ENCODE measurements around the gene DLG5. TPM values are rescaled to one million over a fixed set of nuclear protein-coding genes. Genes with fewer than 3 reads are reported as not detected.

DLG5 gene
- polyA plus RNA-seq, 3 donors from 2014 or later, result 1.6 to 3.7 (median 1.9) TPM

DNA sequence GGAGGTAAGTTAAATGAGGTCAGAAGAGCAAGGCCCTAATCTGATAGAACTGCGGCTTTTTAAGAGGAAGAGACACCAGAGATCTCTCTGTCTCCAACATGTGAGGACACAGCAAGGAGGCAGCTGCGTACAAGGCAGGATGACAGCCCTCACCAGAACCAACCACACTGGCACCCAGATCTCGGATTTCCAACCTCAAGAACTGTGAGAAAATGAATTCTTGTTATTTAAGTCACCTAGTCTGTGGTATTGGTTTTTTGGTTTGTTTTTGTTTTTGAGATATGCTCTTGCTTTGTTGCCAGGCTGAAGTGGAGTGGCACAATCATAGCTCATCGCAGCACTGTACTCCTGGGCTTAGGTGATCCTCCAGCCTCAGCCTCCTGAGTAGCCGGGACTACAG, 127.2 kb downstream of the DLG5 start:
- H3K36me3 Mint-ChIP-seq, result peaks cover 29 to 61% (median 40%) of the 10 kb centered on the region in 3 donors
- peaks cover 2 to 7% (median 6%) of the 10 kb centered on the region in 3 donors for H3K27me3 Mint-ChIP-seq (ENCODE audit: low read depth in 3 of 3)
- DNase-seq, result peak; percentile 55 to 80 (median 65)
- H3K4me3 Mint-ChIP-seq, result peak overlapping the region; percentile 13 to 68 (median 61)
- H3K9me3 Mint-ChIP-seq, result no peaks in the 10 kb centered on the region
- H3K4me1 Mint-ChIP-seq, result peaks cover 37 to 46% of the 10 kb centered on the region in 2 donors
- H3K27ac Mint-ChIP-seq, result peak overlapping the region; percentile 80 to 96 (median 82)

DNA sequence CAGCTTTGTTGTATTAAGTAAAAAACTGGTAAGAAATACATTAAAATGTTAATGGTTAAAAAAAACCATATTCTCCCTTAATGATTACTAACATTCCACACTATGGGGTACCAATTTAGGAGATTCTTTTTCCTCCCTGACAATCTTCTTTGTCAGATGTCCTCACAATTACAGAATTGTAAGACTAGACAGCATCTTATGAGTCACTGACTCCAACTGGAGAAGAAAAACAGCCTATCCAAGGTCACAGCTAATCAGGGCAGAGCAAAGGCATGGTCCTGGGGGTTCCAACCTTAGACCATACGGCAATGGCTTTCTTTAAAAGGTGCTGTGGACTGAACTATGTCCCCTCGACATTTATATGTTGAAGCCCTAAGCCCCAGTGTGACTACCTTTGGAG, 127.6 kb downstream of the DLG5 start:
- Mint-ChIP-seq H3K4me3 (peak overlapping the region in 4 of 5 donors; percentile 54 to 68 (median 64)), H3K27ac (peak overlapping the region; percentile 80 to 96 (median 82)), H3K4me1 (peaks cover 37 to 46% of the 10 kb centered on the region in 2 donors), H3K36me3 (peaks cover 29 to 61% (median 40%) of the 10 kb centered on the region in 3 donors), H3K9me3 (no peaks in the 10 kb centered on the region), H3K27me3 (ENCODE audit: low read depth in 3 of 3) (peaks cover 3 to 7% (median 6%) of the 10 kb centered on the region in 3 donors)
- DNase-seq, result no peak

DNA sequence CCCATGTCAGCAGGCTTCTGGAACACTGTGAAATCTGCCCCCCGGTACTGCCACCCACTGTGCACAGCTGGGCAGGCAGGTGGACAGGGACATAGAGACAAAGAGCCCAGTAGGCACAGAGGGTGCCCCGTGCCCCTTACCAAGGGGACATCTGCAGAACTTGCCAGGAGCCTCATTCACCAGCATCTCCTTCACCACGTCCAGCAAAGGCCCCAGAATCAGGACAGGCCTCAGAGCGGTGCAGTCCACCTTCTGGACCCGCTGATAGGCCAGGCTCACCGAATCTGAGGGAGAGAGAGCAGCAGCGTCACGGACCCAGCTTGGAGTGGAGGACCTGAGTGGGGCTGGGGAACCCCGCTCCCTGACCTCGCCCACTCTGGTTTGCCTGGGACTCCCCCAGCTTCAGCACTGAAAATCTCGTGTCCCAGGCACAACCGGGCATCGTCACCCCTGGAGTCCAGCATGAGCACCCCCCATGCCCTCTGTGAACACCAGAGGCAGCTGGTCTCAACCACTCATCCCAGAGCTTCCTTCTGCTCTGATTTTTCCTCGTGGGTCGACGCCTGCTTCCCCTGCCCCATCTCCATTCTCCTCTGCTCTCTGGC, 130.1 kb downstream of the DLG5 start:
- H3K27ac Mint-ChIP-seq, result peak overlapping the region in 1 of 6 donors; percentile 51
- peaks cover 26 to 35% of the 10 kb centered on the region in 2 donors for H3K4me1 Mint-ChIP-seq
- H3K27me3 Mint-ChIP-seq (ENCODE audit: low read depth in 3 of 3), result peaks cover 6 to 8% (median 7%) of the 10 kb centered on the region in 3 donors
- no peaks in the 10 kb centered on the region for H3K9me3 Mint-ChIP-seq
- no peak overlapping the region for H3K4me3 Mint-ChIP-seq
- peaks cover 30 to 65% (median 31%) of the 10 kb centered on the region in 3 donors for H3K36me3 Mint-ChIP-seq
- DNase-seq, result no peak

DNA sequence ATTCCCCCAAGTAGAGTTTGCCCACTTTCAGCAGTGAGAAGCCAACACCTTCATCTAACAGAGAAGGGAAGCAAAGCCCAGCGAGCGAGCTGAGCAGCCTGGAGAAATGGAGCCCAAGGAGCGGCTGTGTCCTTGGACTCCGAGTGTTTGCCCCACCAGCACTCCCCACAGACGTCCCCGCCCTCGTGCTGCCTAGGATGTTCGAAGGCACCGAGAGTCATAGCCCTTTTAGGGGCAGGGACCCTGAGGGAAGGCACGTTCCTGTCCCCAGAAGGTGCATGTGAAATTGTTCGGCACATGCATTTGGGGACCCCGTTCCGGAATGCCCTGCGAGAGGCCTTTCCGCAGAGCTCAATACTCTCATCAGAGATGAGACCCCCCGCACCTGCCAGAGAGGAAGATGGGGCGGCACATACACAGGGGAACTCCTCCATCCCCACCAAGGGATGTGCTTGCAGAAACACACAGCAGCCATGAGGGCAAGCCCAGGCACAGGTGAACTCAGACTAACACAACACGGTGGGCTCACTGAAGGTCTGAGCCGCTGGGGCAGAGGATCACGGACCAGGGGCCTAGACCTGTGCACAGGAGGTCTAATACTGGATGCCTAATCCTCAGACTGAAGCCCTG, 131.0 kb downstream of the DLG5 start:
- Mint-ChIP-seq H3K27ac (no peak overlapping the region), H3K4me3 (no peak overlapping the region), H3K36me3 (peaks cover 31 to 69% (median 32%) of the 10 kb centered on the region in 3 donors), H3K4me1 (peaks cover 17 to 26% of the 10 kb centered on the region in 2 donors), H3K9me3 (no peaks in the 10 kb centered on the region), H3K27me3 (ENCODE audit: low read depth in 3 of 3) (peaks cover 6 to 8% (median 7%) of the 10 kb centered on the region in 3 donors)
- DNase-seq, result no peak

DNA sequence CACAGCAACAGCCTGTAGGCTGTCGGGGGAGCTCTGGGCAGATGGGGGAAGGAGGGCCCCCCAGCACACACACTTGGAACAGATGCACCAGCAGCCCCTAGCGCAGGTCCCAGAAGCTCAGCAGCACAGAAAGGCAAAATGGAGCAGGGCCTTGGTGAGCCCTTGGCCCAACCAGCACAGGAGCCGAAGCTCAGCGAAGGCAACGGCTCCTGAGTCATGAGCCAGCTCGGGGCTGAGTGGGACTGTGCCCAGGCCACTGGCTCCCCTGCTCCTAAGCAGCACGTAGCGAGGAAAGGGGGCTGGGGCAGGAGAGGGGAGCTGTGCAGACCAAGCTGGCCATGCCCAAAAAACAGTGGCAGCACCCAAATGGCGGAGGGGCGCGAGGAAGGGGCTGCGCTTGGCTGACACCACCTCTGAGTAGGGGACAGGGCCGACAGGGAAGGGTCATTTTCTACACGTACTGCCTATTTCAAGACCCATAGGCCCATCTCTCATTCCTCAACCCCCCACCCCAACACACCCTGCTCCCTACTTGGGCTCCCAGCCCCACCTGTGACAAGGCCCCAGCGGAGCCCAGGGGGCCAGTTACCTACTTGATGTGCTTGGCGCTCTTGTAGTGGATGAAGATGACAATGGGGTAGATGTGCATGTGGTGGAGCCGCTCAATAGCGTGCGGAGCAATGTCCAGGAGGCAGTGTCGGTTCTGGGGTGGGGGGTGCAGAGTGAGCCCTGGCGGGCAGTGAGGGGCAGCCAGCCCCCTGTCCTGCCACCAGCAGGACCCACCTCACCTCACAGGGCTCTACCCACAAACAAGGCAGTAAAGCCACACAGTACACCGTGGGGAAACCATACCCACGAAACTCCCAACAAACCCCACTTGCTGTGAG, 132.1 kb downstream of the DLG5 start:
- peaks cover 30 to 68% (median 32%) of the 10 kb centered on the region in 3 donors for H3K36me3 Mint-ChIP-seq
- H3K27ac Mint-ChIP-seq, result no peak overlapping the region
- no peak for DNase-seq
- H3K9me3 Mint-ChIP-seq, result no peaks in the 10 kb centered on the region
- H3K4me1 Mint-ChIP-seq, result peaks cover 9 to 18% of the 10 kb centered on the region in 2 donors
- H3K4me3 Mint-ChIP-seq, result no peak overlapping the region
- H3K27me3 Mint-ChIP-seq (ENCODE audit: low read depth in 3 of 3), result peaks cover 3 to 8% (median 6%) of the 10 kb centered on the region in 3 donors

DNA sequence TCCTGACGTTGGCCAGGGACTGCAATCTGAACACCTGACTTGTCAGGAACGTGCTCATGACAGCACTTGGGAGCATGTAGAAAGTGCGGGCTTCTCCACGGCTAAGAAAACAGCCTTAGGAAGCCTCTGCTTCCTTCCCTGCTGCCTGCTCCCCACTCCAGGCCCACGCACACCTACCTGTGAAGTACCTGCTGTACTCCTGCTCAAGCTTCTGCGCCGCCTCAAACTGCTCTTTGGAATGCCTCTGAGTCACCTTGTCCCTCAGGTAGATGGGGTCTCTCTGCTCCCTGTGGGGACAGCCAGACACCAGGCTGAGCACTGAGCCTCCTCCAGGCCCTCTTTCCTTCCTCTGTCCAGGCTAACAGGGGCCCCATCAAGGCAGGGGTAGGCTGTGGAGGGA, 132.7 kb downstream of the DLG5 start:
- no peak overlapping the region for H3K27ac Mint-ChIP-seq
- H3K9me3 Mint-ChIP-seq, result no peaks in the 10 kb centered on the region
- peaks cover 25 to 65% (median 27%) of the 10 kb centered on the region in 3 donors for H3K36me3 Mint-ChIP-seq
- H3K4me3 Mint-ChIP-seq, result no peak overlapping the region
- peaks cover 3 to 12% of the 10 kb centered on the region in 2 donors for H3K4me1 Mint-ChIP-seq
- DNase-seq, result no peak
- H3K27me3 Mint-ChIP-seq (ENCODE audit: low read depth in 3 of 3), result peaks cover 0 to 5% (median 5%) of the 10 kb centered on the region in 3 donors

DNA sequence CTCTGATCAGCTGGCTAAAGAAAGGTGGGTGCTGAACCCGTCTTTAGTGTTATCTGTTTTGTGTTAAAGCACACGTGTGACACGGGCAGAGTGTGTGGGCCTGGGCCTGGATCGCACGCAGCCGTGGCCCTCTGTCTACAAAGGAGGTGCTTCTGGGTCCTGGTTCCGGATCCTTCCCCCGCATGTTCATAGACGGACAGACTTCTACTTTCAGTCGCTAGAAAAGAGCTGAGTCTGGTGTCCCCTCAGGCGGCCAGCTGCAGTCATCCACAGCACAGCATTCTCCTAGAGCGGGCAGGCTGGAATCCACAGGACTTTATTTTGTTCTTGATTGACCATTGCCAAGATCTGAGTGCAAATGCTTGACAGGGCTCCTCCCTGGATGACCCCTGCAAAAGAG, 134.4 kb downstream of the DLG5 start:
- no peak for DNase-seq
- peaks cover 0 to 5% (median 3%) of the 10 kb centered on the region in 3 donors for H3K27me3 Mint-ChIP-seq (ENCODE audit: low read depth in 3 of 3)

DNA sequence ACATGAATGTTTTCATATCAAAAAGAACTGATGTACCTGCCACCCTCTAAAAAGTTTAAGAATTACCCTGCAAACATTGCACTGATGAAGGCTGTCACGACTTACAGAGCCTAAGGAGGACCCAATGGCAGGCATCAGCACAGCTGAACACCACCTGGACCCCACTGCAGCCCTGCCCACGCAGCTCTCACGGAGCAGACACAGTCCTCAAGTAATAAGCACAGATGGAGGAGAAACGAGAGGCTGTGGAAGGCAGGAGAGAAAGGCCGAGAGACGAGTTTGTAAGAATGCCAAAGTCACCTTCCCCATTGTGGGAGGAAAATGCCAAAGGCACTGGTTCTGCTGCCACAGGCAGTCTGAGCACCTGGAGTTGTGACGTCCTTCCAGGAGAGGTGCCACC, 135.0 kb downstream of the DLG5 start:
- peak overlapping the region in 1 of 6 donors; percentile 29 for H3K27ac Mint-ChIP-seq
- no peak for DNase-seq
- H3K4me3 Mint-ChIP-seq, result no peak overlapping the region
- peaks cover 16 to 62% (median 24%) of the 10 kb centered on the region in 3 donors for H3K36me3 Mint-ChIP-seq
- no peaks in the 10 kb centered on the region for H3K4me1 Mint-ChIP-seq
- peaks cover 0 to 5% (median 3%) of the 10 kb centered on the region in 3 donors for H3K27me3 Mint-ChIP-seq (ENCODE audit: low read depth in 3 of 3)
- H3K9me3 Mint-ChIP-seq, result no peaks in the 10 kb centered on the region

More for the DNA sequence above, 134.4 kb downstream of the DLG5 start:
- Mint-ChIP-seq H3K4me3 (no peak overlapping the region), H3K9me3 (no peaks in the 10 kb centered on the region), H3K4me1 (peaks cover 0 to under 1% of the 10 kb centered on the region in 2 donors), H3K36me3 (peaks cover 19 to 64% (median 26%) of the 10 kb centered on the region in 3 donors), H3K27ac (no peak overlapping the region)

DNA sequence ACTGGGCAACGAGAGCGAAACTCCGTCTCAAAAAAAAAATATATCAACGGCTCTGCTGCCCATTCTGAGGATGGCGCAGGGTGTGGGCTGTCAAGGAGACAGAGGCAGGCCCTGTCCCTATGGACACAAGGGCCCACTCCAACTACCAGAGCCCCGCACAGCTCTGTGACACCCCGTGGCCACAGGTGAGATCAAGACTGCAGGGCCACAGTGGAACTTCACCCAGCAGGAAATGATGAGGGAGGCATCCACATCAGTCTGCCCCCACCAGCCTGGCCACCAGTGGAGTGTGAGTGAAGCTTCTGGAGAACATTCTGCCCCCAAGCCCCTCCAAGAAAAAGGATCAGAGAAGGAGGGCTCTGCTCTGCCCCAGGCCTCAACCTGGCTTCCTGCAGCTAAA, 136.7 kb downstream of the DLG5 start:
- Mint-ChIP-seq H3K36me3 (peaks cover 22 to 56% (median 24%) of the 10 kb centered on the region in 3 donors), H3K27me3 (ENCODE audit: low read depth in 3 of 3) (peaks cover 0 to 5% (median 3%) of the 10 kb centered on the region in 3 donors), H3K9me3 (peaks cover 0 to 1% (median 0%) of the 10 kb centered on the region in 6 donors), H3K4me3 (no peak overlapping the region), H3K4me1 (no peaks in the 10 kb centered on the region), H3K27ac (peak overlapping the region in 1 of 6 donors; percentile 75)
- no peak for DNase-seq

DNA sequence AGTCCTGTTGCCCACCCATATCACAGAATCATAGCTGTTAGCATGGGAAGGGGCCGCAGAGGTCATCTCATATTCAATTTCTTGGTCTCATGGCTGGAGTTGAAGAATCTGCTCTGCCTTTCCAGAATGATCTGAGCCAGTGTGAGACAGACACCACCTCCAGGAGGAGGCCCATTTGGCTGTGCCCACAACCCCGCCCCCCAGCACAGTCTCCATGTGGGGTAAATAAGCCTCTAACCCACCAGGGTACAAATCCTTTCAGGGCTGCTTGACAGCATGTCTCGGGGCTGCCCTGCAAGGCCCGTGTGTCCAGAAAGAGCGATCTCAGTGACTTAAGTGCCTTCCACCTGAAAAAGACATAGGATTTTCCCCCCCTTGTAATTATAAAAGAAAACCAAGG, 137.5 kb downstream of the DLG5 start:
- H3K27me3 Mint-ChIP-seq (ENCODE audit: low read depth in 3 of 3), result peaks cover 0 to 5% (median 1%) of the 10 kb centered on the region in 3 donors
- no peaks in the 10 kb centered on the region for H3K4me1 Mint-ChIP-seq
- no peak overlapping the region for H3K4me3 Mint-ChIP-seq
- H3K9me3 Mint-ChIP-seq, result peaks cover 0 to 1% (median 0%) of the 10 kb centered on the region in 6 donors
- DNase-seq, result no peak
- H3K27ac Mint-ChIP-seq, result peak overlapping the region in 1 of 6 donors; percentile 45
- H3K36me3 Mint-ChIP-seq, result peaks cover 24 to 55% (median 25%) of the 10 kb centered on the region in 3 donors

DNA sequence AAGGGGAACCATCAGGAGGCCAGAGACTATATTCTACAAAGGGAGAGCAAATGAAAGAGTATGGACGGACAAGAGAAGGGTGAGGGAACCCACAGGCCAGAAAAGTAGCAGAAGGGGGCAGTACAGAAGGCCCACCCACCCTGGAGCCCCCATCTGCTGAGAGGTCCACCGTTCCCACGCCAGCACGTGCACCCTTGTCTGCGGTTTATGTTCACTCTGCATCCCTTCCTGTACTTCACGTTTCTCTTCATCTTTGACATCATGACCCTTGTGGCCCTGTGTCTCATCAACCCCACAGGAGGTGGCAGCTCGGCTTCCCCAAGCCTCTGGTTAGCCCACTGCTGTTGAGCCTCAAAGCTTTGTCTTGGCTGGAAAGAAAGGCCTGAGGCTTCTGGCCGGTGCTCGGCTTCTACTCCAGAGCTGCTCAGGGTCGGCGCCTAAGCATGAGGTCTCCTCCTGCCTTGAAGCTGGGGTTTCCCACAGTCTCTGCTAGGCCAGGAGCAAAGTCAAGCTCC, 138.0 kb downstream of the DLG5 start:
- H3K27me3 Mint-ChIP-seq (ENCODE audit: low read depth in 3 of 3), result peaks cover 0 to 3% (median 1%) of the 10 kb centered on the region in 3 donors
- H3K9me3 Mint-ChIP-seq, result peaks cover 0 to 1% (median 0%) of the 10 kb centered on the region in 6 donors
- peak overlapping the region in 3 of 6 donors; percentile 14 to 36 (median 18) for H3K27ac Mint-ChIP-seq
- no peak overlapping the region for H3K4me3 Mint-ChIP-seq
- H3K36me3 Mint-ChIP-seq, result peaks cover 24 to 55% (median 26%) of the 10 kb centered on the region in 3 donors
- DNase-seq, result no peak
- H3K4me1 Mint-ChIP-seq, result no peaks in the 10 kb centered on the region

DNA sequence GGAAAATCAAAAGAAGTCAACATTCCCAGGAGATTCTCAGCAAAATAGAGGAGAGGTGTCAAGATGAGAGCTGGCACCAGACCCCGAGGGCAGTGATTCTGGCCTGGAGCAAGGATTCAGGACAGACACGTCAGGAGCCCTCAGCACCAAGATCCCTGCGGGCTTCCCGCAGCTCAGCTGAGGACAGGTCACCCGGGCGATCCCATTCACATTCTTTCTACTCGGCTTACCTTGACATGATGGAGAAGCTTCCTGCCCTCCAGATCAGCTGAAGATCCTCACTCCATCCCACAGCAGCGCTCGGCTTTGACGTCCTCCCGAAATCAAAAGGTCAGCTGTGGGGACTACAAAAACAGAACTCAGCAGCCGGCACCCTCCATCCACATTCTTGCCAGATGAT, 139.1 kb downstream of the DLG5 start:
- H3K4me3 Mint-ChIP-seq, result no peak overlapping the region
- peaks cover 0 to 1% (median 0%) of the 10 kb centered on the region in 6 donors for H3K9me3 Mint-ChIP-seq
- H3K27ac Mint-ChIP-seq, result peak overlapping the region in 2 of 6 donors; percentile 15 to 30
- no peak for DNase-seq
- peaks cover 23 to 49% (median 24%) of the 10 kb centered on the region in 3 donors for H3K36me3 Mint-ChIP-seq
- H3K27me3 Mint-ChIP-seq (ENCODE audit: low read depth in 3 of 3), result no peaks in the 10 kb centered on the region
- H3K4me1 Mint-ChIP-seq, result no peaks in the 10 kb centered on the region

DNA sequence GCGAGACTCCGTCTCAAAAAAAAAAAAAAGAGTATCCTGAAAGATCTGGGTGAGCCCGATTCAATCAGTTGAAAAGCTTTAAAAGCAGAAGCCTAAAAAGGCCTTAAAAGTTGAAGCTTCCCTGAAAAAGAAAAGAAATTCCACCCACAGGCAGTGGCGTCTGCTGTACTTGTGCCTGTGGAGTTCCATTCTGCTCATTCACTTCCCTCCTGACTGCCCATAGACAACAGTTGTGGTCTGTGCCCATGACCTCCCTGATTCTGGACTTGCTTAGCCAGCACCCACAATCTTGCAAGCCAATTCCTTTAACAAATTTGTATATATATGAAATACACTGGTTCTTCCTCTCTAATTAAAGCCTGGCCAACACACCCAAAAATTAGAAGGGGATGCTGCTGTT, 141.7 kb downstream of the DLG5 start:
- no peaks in the 10 kb centered on the region for H3K27me3 Mint-ChIP-seq (ENCODE audit: low read depth in 3 of 3)
- peaks cover 14 to 47% (median 41%) of the 10 kb centered on the region in 3 donors for H3K36me3 Mint-ChIP-seq
- peaks cover 0 to 1% (median 0%) of the 10 kb centered on the region in 6 donors for H3K9me3 Mint-ChIP-seq
- no peak overlapping the region for H3K4me3 Mint-ChIP-seq
- no peaks in the 10 kb centered on the region for H3K4me1 Mint-ChIP-seq
- no peak for DNase-seq
- H3K27ac Mint-ChIP-seq, result peak overlapping the region in 1 of 6 donors; percentile 24

Data from immature natural killer cell (primary cell).